Stimulated activated CD4-positive, alpha-beta T cell treated with anti-CD3 and anti-CD28 coated beads, TNF-alpha, amount 100 ng/mL, for 4 hours (primary cell): ENCODE results near the gene HMGB2.

ENCODE experiments used
- DNase-seq, 3 experiments: peaks; one replicate each; pipeline ENCODE4 v3.0.0-alpha.2; 2020; ENCODE audit warnings: low read depth in 3 of 3

The HMGB2 gene

DNA sequence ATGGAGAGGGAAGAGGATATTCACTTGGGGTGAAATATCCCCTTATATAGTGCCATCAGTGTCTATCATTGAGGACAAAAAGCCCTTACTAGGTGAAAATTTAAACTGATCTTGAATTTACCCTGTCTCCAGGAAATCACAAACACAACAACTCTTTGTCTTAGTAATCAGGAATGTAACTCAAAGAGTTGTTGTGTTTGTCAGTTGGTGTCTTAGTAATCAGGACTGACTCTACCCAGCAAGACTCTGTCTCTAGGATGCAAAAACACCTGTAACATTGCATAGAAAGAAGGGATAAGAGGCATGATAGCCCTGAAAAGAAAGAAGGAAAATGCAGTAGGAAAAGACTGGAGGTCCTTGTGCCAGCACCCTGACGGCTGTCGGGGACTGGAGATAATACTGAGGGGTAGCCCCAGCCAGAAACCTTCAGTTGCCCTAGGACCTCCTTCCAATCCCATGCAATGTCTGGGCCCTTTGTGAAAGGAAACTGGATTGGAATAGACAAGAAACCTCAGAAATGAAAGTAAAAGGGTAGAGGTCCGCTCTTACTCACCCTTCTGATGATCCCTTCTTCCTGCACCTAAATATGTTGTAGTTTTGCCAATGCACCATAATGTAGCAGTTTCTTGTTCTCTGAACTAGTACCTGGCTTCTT, 45.3 kb downstream of the HMGB2 start:
- no peak for DNase-seq

DNA sequence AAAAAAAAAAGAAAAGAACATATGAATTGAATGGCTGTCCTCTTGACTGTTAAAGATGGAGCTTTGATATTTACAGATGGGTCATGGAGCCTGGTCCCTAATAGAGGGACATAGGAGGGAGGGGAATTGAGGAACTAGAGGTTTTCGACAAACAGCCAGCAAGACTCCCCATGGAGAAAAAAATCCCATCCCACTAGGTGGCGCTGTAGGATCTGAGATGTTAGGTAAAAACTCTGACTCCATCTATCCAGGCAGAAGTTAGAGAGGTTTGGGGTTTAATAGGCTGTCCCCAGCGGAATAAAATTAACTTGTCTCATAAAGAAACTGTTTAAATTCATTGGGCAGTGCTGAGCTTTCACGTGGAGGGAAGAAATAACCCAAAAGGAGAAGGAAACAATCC, 45.9 kb downstream of the HMGB2 start:
- DNase-seq = peak; percentile 34 to 59 (median 43)

DNA sequence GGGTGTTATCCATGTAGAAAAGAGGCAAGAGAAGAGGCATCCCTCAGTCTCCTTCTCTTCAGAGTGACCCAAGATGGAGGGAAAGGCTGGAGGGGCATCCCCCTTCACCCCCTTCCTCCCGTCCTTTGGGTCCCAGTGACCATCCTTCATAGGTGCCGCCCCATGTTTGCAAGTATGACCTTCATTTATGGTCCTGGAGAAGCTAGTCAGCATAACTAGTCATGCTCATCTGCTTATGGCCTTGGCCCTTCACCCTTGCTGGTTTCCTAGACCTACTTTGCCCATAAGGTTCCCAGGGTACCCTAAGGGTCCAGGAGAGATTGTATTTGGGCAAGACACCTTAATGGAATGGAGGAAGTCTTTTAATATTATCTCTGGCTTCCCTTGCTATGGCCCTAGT, 46.7 kb downstream of the HMGB2 start:
- no peak for DNase-seq

DNA sequence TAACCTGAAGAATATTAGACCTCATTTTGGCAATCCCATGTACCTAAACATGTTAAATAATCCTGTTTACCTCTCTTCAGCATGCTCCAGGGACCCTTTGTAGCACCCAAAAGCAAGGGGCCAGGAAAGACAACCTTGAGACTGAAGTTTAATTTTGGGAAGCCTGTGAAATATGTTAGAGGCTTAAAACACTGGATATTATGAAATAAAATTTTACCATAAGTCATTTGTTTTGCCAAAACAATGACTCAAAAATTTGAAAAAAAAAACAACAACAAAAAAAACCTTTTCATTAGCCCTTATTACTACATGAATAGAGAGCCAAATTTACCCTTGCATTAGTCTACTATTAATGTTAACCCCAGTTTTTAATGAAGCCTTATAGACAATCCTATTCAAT, 49.7 kb downstream of the HMGB2 start:
- DNase-seq = no peak

DNA sequence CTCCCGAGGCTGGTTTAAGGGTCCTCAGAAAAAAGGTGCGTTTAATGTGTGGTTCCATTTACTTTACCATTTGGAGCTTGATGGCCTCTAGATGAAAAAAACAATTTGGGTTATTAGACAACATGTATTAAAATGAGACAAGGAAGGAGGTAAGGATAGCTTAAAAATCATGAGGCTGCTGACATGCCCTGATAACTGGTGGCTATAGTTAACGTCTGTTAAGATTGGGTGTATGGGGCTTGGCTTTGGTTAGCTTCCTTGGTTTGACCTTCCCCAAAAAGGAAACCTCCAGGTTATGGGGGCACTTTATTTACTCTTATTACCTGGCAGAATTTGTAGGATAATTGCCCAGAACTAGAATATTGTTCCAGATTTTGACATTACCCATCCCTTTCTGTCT, 51.5 kb downstream of the HMGB2 start:
- no peak for DNase-seq

DNA sequence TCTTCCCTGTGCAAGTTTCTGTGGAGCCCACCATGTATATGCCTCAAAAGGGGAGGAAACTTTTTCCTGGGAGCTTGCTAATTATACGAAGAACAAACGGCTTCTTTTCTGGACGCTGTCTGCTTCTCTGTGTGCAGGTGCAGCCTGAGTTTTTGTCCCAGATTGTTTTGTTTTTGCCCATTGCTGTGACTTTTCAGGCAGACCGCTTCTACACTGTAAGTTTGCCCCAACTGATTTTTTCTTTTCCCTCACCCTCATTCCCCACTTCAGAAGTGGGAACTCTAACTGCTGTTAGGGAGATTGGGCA, 51.9 kb downstream of the HMGB2 start:
- DNase-seq = no peak

DNA sequence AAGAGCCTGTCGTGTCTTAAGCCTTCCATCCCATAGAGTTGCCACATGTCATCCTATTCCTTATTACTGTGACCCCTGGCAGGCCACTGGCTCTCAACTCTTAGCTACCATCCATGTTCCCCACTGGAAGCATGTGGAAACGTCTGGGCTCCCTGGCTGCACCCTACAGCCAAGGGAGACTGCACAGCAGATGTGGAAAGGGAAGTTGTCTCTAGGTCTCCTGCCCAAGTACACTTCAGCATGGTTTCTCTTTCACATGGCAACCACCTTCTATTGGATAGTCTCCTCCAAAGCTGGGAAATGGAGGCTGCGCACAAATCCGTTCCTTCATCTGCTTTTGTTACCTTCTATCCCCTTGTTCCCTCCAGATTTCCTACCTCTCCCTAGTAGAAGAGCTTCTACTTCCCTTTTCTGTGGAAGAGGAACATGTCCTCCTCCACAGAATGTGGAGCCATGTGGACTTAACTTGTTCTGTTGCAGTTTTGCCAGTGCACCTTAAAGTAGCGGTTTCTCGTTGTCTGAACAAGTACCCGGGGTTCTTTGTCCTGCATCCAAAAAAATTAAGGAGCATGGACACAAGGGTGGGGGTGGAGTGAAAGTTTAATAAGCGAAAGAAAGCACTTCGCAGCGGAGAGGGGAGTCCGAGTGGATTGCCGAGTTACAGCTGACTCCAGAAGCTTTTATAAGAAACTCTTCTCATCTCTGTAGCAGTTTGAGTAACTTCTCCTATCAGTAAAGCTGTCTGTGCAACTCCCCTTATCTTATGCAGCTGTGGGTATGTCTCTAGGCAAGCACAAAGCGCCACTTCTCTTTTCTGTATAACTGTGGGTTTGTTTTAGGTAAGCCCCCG, 52.5 kb downstream of the HMGB2 start:
- no peak for DNase-seq
